ENCODE measurements around the gene LUC7L3.

DNA sequence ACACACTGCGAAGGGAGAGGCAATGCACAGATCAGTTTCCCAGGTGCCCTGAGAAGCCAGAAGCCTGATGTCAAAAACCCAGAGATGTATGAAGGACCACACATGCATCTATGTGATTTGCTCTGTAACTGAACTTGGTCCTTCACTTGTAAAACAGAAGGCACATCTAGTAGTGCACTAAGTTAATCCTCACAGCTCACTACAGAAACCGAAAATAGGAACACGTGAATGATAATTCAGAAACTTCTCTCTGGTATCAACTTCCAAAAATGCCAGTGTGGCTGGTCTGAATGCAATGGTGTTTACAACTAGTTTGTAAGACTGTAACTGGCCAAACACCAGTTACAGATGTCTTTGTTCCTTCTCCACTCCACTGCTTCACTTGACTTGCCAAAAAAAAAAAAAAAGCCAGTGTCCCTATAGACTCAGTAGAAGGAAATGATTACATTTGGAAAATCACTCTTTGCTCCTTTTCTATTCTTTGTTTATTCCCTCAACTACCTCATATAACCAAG, 23.0 kb upstream of the LUC7L3 start:
- TF ChIP-seq, protein P1, sequence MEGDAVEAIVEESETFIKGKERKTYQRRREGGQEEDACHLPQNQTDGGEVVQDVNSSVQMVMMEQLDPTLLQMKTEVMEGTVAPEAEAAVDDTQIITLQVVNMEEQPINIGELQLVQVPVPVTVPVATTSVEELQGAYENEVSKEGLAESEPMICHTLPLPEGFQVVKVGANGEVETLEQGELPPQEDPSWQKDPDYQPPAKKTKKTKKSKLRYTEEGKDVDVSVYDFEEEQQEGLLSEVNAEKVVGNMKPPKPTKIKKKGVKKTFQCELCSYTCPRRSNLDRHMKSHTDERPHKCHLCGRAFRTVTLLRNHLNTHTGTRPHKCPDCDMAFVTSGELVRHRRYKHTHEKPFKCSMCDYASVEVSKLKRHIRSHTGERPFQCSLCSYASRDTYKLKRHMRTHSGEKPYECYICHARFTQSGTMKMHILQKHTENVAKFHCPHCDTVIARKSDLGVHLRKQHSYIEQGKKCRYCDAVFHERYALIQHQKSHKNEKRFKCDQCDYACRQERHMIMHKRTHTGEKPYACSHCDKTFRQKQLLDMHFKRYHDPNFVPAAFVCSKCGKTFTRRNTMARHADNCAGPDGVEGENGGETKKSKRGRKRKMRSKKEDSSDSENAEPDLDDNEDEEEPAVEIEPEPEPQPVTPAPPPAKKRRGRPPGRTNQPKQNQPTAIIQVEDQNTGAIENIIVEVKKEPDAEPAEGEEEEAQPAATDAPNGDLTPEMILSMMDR (IDR thresholded peaks at IDR 0.05; ENCODE audit: poor library complexity), result no peak
- TF ChIP-seq EZH2phosphoT487 (IDR thresholded peaks at IDR 0.05; ENCODE audit: low read depth, severe bottlenecking, unreplicated experiment) (no peak), EZH2 (IDR thresholded peaks at IDR 0.05; ENCODE audit: borderline replicate concordance) (no peak)
